Activated T-helper 1 cell treated with anti-CD3 and anti-CD28 coated beads, Interleukin-12 subunit alpha, Interleukin-12 subunit beta, Interleukin-2, Interleukin-4 antibody, amounts not matched to agents 30 ng/mL and 10 ng/mL and 1 ng/mL, durations not matched to agents 14 hours and 24 hours and 36 hours (primary cell): ENCODE data around the gene EHD4. TPM values are rescaled to one million over a fixed set of nuclear protein-coding genes. Genes with fewer than 3 reads are reported as not detected.

Source experiments
- DNase-seq: peaks from one replicate; pipeline ENCODE4 v3.0.0; 2021; ENCODE audit warnings: low spot score
- H3K27ac Mint-ChIP-seq: one replicate; pipeline ENCODE4 v1.8.0; 2021; ENCODE audit warnings: mild to moderate bottlenecking, mixed read lengths
- H3K27me3 Mint-ChIP-seq: one replicate; pipeline ENCODE4 v1.8.0; 2022; ENCODE audit warnings: mild to moderate bottlenecking, moderate library complexity, mixed read lengths; ENCODE audit not compliant: insufficient read depth
- H3K36me3 Mint-ChIP-seq: one replicate; pipeline ENCODE4 v1.8.0; 2021; ENCODE audit warnings: low read depth, mixed read lengths
- H3K4me1 Mint-ChIP-seq: one replicate; pipeline ENCODE4 v1.8.0; 2021; ENCODE audit warnings: low read depth, mixed read lengths
- H3K4me3 Mint-ChIP-seq: one replicate; pipeline ENCODE4 v1.8.0; 2021; ENCODE audit warnings: mild to moderate bottlenecking, moderate library complexity, mixed read lengths
- H3K9me3 Mint-ChIP-seq: one replicate; pipeline ENCODE4 v1.8.0; 2021; ENCODE audit warnings: mixed read lengths
- intact Hi-C: fragments of 100-400 bp; cut with micrococcal nuclease; formaldehyde crosslinking; loops from one replicate; pipeline ENCODE4 v1.15.1; 2024
- total RNA-seq: library from RNA; stranded (reverse); gene quantifications from 2 replicates; pipeline ENCODE4 v1.2.3, GENCODE V29; 2022

EHD4 gene
- total RNA-seq, 1 donor from 2014 or later: 30.1 TPM

DNA sequence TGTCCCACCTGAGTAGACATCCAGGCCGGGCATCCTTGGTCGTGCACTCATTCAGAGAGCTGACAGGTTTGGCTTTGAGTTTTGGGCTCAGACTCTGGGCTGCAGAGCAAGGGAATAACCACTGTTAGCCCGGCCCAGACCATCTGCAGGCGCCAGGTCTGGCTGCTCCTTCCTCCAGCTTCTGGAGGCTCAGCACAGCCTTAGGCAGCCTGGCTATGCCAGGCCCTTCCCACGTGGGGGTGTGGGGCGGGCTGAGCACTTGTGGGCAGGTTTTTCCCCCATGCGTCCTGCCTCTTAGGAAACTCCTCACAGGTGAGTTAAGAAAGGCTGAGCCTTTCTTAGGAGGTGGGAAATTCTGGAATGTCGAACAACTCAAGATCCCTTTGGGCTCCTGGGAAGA is 122.5 kb downstream of the EHD4 start:
- H3K9me3 Mint-ChIP-seq: no peaks in the 10 kb centered on the region
- H3K4me3 Mint-ChIP-seq: no peak overlapping the region
- intact Hi-C loops: no loop called here
- H3K27ac Mint-ChIP-seq: no peak overlapping the region
- DNase-seq: no peak
- H3K4me1 Mint-ChIP-seq: peaks cover 7% of the 10 kb centered on the region
- H3K27me3 Mint-ChIP-seq: peaks cover 3% of the 10 kb centered on the region
- H3K36me3 Mint-ChIP-seq: peaks cover 6% of the 10 kb centered on the region

DNA sequence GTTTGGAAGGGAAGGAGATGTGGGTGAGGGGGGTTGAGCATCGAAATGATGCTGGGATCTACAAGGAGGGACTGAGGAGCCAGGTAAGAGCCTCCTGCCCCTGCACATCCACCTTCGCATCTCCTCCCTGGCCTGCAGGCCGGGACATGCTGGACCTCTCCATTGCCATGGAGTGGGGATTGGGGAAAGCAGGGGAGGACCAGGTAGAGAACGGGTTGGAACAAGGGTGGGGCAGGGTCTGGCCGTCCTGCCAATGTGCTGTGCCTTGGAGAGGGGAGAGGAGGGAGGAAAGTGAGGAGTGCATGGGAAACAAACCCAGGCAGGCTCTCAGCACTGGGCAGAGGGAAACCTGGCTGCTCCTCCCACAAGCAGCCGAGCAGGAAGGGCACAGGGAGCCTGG is 123.2 kb downstream of the EHD4 start:
- no peak for DNase-seq
- H3K36me3 Mint-ChIP-seq: peaks cover 6% of the 10 kb centered on the region
- no peak overlapping the region for H3K27ac Mint-ChIP-seq
- no peaks in the 10 kb centered on the region for H3K9me3 Mint-ChIP-seq
- H3K4me1 Mint-ChIP-seq: peaks cover 7% of the 10 kb centered on the region
- intact Hi-C loops: no loop called here
- no peak overlapping the region for H3K4me3 Mint-ChIP-seq
- H3K27me3 Mint-ChIP-seq: peaks cover 3% of the 10 kb centered on the region

DNA sequence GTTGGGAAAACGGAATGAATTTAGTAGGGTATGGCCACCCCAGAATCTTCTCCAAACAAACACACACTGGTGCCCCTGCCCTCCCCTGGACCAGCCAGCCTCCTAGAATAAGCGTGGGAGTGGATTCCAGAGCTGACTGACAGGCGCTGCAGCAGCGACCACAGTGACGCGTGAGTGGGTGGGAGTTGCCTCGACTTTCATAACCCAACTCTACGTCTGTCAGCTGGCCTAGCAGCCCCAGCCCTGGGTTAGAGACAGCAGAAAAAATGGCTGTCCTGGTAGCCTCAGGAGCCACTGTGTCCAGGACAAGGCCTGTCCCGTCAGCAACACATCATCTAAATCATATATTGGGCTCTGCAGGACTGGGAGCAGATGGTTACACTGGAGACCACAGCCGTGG is 123.7 kb downstream of the EHD4 start:
- no peak overlapping the region for H3K27ac Mint-ChIP-seq
- peaks cover 7% of the 10 kb centered on the region for H3K4me1 Mint-ChIP-seq
- peaks cover 6% of the 10 kb centered on the region for H3K36me3 Mint-ChIP-seq
- no peak overlapping the region for H3K4me3 Mint-ChIP-seq
- no peaks in the 10 kb centered on the region for H3K9me3 Mint-ChIP-seq
- no peak for DNase-seq
- intact Hi-C loops: no loop called here
- peaks cover 3% of the 10 kb centered on the region for H3K27me3 Mint-ChIP-seq

DNA sequence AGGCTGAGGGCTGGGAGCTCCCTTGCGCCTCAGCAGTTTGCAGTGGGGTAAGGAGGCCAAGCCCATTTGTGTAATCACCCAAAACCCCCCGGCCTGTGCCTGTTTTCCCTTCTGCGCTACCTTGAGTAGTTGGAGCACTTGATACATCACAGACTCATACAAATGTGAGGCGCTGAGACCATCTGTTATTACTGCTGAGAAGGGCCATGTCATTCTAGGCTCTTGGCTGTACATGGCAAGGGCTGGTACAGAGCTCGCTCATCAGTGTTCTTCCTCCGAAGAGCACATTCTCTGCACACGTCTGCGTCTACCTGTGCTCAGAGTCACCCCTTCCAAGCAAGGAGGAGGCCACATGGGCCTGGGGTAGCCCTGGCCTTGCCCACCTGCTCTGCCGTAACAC is 124.4 kb downstream of the EHD4 start:
- no peaks in the 10 kb centered on the region for H3K9me3 Mint-ChIP-seq
- H3K4me3 Mint-ChIP-seq: no peak overlapping the region
- intact Hi-C loops: no loop called here
- peaks cover 7% of the 10 kb centered on the region for H3K4me1 Mint-ChIP-seq
- no peak for DNase-seq
- peaks cover 6% of the 10 kb centered on the region for H3K36me3 Mint-ChIP-seq
- H3K27ac Mint-ChIP-seq: no peak overlapping the region
- H3K27me3 Mint-ChIP-seq: peaks cover 3% of the 10 kb centered on the region

DNA sequence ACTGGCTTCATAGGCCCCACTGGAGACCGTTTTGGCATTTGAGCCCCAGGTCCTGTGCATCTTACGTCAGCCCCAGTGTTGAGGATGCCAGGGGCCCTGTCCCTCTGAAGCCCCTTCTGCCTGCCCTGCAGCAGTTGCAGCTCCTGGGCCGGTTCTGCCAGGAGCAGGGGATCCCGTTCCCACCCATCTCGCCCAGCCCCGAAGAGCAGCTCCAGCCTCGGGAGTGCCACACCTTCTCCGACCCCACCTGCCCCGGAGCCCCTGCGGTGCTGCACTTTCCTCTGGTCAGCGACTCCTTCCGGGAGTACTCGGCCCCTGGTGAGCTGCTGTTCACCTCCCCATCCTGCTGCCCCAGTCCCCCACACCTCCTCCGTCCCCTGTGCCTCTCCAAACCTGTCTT is 125.2 kb downstream of the EHD4 start:
- H3K4me1 Mint-ChIP-seq: peaks cover 7% of the 10 kb centered on the region
- DNase-seq: no peak
- H3K27me3 Mint-ChIP-seq: peaks cover 3% of the 10 kb centered on the region
- H3K27ac Mint-ChIP-seq: no peak overlapping the region
- H3K9me3 Mint-ChIP-seq: no peaks in the 10 kb centered on the region
- H3K36me3 Mint-ChIP-seq: peaks cover 8% of the 10 kb centered on the region
- intact Hi-C loops: no loop called here
- no peak overlapping the region for H3K4me3 Mint-ChIP-seq

Other genes starting within 250 kb of the EHD4 start
- gene MAPKBP1, start 198.1 kb downstream of the EHD4 start, total RNA-seq: 26.3 and 28.2 TPM in 2 replicates
- 14.2 and 17.8 TPM in 2 replicates for gene JMJD7, start 144.5 kb downstream of the EHD4 start, total RNA-seq
- gene PLA2G4B, start 133.7 kb downstream of the EHD4 start, total RNA-seq: 6.0 and 6.7 TPM in 2 replicates
- 1.2 and 1.9 TPM in 2 replicates for gene SPTBN5, start 78.5 kb downstream of the EHD4 start, total RNA-seq
- not detected in 2 replicates for gene PLA2G4E, start 48.5 kb upstream of the EHD4 start, total RNA-seq
- gene PLA2G4D, start 122.0 kb upstream of the EHD4 start, total RNA-seq: not detected in 2 replicates
- gene PLA2G4F, start 184.1 kb upstream of the EHD4 start, total RNA-seq: not detected in 2 replicates
- gene VPS39, start 235.7 kb upstream of the EHD4 start, total RNA-seq: 63.8 and 66.0 TPM in 2 replicates